ENCODE data around the gene PTPRK. TPM values are rescaled to one million over a fixed set of nuclear protein-coding genes. Genes with fewer than 3 reads are reported as not detected.

Gene PTPRK
- total RNA-seq, 1 experiment from 2014 or later, result 69.4 TPM

DNA sequence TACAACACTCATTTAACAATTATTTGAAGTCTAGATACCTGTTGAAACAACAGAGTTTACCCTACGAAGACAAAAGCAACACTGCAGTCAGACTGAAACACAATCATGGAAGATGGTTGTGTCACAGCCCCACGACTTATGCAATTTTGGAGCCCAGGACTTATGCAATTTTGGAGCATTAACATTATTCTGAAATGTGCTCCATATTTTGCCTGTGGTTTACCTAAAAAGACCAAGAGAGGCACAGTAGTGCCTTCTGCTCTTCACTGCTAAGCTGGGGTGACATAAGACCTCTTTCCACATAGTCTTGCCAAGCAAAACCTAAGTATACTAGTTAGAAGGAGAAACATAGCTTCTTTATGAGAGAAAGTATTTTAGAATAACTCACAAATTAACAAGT lies 216.5 kb downstream of the PTPRK start:
- no peak for DNase-seq (ENCODE audit: low read depth)

DNA sequence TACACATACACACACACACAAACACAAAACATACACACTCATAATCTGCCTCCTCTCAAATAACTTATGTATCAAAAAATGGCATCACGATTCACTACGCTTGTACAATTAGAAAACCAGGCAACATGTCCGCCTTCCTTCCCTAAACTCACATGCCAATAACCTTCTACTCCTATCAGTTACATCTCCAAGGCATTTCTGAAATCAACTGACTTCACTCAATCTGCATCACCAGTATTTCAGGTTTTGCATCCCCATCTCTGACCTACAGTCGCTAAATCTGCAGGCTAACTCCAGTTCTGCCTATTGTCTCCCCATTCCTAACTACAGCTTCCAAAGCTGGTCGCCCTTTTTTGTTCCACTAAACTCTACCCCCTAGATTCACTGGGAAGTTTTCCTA lies 217.5 kb downstream of the PTPRK start:
- no peak for DNase-seq (ENCODE audit: low read depth)

DNA sequence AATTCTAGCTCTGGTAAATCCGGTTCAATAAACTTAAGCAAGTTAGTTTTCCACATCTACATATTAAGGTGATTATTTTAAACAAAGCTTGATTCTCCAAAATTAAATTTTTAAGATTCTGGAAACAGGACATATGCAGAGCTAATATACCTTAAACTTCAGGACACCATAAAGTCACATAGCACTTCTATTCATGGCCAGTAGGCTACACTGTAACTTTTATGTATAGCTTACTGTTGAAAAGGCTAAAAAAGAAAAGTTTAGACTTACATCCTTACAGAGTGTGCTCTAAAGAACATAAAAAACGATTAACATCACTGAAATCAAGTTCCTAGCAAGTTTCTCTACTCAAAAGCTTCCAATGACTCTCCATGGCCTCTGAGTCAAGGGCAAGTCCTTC lies 224.7 kb downstream of the PTPRK start:
- DNase-seq (ENCODE audit: low read depth), result peak; percentile 15

DNA sequence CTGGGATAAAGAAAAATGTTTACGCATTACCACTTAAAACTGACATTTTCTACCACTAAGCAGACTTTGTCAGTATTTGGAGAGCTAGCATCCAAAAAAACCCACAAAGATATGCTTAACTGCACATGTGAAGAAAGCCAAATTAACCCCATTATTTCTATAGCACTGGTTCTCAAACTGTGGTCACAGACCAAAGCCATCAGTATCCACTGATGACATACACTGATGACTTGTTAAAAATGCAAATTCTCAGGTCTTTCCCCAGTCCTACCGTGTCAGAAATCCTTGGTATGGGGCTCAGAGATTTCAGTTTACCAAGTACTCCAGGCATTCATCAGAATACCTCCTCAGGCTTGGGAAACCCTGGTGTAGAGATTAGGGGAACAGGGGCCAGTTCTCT lies 230.2 kb downstream of the PTPRK start:
- no peak for DNase-seq (ENCODE audit: low read depth)

DNA sequence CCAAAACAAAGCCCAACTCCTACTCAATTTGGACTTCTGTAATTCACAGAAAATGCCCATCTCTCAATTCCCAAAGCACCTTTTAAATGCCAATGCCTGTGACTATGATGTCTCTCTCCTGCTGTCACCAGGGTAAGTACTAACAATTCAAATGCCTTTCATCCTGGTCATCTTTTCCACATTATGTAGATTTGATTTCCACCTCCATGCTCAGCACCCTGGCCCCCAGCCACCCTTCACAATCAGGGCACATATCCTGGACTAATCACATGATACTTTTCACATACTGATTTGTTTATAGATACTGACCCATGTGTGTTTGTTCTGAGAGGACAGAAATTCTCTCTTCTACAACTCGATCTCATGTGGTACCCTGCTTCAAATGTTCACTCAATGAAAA lies 236.3 kb downstream of the PTPRK start:
- DNase-seq (ENCODE audit: low read depth), result no peak

DNA sequence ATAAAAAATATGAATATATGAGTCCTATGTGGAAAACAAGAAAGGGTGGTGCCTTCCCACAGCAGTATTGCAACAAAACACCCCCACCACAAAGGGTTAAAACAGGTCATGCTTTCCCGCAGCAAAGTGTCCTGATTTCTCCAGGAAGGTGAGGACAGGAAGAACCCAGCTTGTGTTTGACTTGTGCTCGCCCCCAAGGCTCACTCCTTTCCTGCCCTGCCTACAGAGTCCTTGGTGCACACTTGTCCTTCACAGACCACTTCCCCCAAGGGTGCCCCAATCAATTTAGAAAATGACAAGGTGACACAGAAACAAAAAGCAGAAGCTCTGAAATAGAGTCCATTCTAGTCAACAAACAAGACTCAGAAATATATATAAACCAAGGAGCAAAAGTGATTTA lies 237.4 kb downstream of the PTPRK start:
- no peak for DNase-seq (ENCODE audit: low read depth)

DNA sequence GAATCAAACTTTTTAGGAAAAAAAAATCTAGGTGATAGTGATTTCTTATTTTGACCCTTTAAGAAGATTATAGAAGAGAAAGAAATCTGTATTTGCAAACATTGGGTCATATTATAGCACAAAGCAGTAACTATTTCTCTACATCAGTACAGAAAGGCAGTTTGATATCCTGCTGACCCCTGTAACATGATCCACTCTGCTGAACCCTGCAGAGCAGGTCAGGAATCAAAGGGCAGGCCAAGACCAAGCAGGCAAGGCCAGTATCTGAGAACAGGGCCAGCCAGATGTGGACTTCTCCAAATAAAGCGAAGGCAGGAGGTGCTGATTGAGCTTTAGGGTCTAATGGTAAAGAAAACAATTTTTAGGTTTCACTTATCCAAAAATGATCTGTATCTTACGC lies 239.4 kb downstream of the PTPRK start:
- no peak for DNase-seq (ENCODE audit: low read depth)

DNA sequence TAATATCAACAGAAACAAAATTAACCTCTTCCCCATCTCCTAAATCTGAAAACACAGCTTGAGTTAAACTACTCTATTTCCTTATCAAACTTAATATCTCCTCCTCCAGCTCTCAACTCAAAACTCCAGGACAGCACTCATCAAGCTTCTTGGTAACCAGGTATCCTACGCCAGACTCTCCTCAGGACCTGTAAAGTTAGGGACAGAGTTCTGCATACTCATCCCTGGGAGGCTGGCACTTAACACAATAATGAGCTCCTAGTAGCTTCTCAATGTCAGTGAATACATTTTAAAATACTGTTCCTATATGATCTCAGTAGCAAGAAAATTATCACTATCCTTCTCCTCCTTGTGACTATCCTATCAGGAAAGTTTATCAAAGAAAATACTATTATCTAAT lies 240.3 kb downstream of the PTPRK start:
- DNase-seq (ENCODE audit: low read depth), result no peak

DNA sequence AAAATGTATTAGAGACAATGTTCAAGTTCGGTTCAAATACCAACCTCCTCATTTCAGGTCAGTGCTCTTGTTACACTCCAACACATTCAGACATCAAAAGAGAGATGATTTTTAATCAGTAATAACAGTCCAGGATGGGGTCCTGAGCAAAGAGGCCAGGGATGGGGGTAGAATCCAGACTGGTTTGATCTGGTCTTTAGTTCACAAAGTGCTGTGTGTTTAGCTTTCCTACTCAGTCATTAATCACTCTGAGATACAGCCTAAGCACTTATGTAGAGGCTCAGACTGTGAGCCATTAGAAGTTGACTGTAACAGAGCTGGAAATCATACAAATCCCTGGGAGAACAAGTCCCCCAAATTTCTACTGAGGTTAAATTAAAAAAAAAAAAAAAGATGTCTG lies 241.6 kb downstream of the PTPRK start:
- DNase-seq (ENCODE audit: low read depth), result no peak

DNA sequence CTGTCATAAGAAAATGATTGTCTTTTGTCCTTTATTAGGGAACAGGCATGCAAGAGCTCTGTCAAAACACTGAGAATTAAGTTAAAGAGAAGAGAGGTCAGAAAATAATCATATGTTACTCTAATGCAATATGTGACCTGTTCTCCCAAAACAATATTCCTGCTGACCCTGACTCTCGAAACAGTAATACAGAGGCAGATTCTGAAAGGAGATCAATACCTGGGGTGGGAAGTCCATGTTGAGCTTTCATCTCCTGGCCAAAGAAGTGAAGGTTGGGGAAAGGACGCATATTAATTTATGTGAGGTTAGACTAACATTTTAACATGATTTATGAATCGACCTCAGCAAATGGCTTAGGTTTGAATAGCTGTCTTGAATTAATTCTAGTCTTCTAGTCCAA lies 243.0 kb downstream of the PTPRK start:
- no peak for DNase-seq (ENCODE audit: low read depth)

DNA sequence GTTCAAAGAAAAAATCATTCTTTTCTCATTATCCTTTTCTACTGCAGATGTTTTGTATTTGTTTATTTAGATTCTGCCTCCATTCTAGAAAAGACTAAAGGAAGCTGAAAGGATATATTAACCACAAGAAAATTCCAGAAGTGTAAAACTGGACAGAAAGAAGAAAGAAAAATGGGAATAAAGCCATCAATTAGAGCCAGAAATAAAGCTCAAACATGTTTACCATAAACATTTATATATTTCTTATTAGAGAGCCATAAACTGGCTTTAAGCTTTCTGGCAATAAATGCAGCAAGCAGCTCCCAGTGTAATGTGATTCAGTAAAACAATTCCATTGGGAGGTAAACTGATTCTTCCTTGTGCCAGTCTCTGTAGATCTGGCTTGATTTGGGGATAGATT lies 244.1 kb downstream of the PTPRK start:
- no peak for DNase-seq (ENCODE audit: low read depth)

DNA sequence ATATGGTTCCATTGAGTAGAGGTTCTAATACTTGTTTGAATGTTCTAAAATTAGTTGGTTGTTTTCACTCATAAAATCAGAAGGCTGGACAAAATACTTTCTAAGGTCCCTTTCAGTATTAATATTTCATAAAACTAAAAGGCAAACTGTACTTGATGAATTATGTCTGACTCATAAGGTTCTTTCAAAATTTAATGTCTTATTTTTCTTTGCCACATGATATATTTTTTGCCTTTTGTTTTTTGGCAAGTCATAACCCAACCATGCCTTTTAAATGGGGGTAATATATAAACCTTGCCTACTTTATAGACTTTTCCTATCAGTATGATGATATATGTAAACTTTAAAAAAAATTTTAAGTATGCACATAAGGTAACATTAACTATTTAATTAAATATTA lies 244.7 kb downstream of the PTPRK start:
- DNase-seq (ENCODE audit: low read depth), result no peak

DNA sequence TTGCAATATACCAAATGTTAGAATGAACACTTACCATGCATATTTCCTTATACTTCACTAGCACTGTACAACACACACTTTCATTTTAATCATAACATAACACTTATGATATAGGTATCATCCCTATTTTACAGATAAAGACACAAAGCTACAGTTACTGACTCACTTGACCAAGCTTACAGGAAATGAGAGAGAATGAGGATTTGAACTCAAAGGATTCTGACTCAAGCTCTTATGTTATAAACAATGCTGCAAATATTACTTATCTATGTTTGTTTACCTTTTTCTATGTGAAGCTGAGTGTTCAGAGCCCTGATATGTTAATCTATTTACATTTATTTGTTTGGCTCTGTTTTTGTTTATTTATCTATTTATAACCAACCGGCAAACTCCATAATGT lies 245.4 kb downstream of the PTPRK start:
- DNase-seq (ENCODE audit: low read depth), result peak; percentile 31

DNA sequence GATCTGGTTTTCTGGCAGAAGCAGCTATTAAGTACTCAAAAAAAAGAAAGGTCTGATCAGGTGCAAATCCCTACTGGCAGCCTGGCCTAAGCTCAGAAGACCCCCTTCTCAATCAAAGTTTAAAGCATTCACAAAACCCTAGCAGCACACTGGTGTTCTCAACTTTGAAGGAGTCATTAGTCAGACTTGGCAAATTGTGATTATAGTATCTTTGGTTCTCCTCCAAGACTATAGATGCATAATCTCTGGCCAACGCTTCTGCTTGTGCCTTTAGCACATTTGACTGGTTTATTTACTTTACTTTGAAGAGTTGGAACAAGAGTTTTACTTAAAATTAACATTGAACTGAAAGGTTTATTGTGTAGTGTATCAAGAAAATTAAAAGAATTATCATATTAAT lies 248.9 kb downstream of the PTPRK start:
- no peak for DNase-seq (ENCODE audit: low read depth)

DNA sequence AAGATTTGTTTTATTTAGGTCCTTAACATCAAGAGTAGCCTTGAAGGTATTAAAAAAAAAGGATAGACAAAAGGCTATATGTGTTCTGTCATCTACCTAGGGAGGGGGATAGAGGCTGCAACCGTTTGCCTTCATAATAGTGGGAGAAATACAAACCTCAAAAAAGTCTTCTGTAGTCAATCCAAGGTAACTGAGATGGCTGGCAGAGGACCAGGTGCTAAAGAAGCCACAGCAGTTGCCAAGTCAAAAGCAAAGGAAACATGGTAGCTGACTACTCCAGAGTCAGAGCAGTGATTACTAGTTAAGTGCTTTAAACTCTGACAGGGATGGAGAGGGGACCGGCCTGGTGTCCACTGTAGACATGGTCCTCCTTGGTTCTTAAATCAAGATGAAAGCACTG lies 249.4 kb downstream of the PTPRK start:
- no peak for DNase-seq (ENCODE audit: low read depth)

DNA sequence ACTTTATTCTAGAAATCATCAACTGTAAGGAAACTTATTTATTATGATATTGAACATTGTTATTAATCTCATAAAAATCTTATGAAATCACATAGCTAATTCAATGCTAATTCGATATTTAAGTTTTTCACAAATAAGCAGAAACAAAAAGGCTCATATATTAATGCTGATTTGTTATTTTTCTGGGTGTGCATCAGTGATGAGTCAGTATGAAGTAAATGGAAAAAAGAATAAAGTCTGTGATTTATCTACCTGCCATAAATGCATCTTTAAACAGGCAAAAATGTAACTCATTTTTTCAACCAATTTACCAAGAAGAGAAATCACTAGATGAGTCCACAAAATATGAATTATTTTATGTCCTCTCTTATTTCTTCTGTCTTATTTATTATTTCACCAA lies 253.5 kb downstream of the PTPRK start:
- DNase-seq (ENCODE audit: low read depth), result no peak

DNA sequence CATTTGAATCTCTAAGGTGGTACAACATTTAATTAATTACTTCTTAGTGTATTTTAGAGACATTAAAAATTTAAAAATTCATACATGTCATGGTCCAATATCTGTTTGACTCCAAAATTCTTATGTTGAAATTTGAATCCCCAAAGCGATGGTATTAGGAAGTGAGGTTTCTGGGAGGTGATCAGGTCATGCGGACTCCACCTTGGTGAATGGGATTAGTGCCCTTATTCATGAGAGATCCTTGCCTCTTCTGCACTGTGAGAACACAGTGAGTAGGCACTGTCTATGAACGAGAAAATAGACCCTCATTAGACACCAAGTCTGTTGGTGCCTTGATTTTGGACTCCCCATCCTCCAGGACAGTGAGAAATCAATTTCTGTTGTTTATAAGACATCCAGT lies 254.7 kb downstream of the PTPRK start:
- DNase-seq (ENCODE audit: low read depth), result no peak

DNA sequence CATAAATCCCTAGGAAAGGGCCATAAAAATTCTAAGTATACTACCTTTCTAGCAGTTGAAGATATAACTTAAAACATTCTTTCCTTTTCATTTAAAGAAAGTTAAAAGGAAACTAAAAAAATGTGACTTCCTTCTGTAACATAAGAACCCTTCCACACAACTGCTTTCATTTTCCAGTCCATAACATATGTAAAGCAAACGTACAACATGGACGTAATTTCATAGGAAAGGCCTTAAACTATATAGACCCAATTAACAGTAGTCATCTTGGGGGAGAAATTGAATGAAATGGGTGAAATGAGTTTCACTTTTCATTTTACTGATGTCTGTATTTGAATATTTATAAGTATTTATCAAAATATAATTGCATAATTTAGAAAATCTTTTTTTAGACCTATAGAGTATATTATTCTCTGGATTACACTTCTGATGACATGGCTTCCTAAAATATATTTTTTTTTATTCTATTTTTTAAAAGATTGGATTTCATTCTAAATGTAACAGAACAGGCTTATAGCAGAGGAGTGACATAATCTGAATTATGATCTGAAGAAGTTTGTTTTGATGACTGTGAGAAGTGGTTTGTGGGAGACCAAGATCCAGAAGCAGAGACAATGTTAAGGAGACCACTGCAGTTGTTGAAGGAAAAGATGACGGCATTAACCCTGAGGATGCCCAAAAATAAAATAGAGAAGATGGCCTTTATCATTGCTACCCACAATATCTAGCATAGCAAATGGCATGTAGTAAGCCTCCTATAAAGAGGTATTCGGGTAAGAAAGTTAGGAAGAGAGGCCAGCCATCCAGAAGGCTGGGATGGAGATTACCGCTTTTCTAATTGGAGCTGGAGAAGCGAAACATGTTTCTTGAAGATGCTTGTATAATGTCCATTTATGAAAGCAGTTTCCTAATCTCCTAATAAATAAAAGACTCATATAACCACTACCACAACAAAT lies 260.4 kb downstream of the PTPRK start:
- DNase-seq (ENCODE audit: low read depth), result peak; percentile 26

DNA sequence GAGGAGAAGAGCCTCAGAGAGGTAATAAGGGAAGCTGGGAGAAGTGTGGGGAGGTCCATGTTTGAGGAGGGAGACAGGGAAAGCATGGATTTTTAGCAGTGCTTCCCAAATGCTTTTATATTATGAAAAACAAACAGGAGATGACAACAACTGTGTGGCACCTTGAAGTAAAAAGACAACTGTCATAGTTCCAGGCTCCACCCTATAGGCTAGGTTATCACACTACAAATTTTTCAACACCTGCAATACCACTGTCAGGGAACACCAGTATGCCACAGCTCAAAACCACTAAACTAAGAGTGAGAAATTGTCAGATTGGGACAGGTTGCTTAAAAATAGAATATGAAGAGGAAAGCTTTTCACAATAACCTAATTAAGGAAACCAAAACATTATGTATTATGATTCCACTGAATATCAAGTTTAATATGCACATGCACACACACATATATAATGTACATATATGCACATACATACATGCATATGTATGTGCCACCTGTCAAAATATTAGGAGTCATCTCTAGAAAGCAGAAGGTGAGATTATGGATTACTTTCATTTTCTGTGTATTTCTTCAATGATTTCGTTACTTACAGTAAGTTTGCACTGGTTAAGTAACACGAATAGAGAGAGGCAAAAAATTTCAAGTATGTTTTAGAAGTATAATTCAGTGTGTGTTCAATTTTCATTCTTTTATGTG lies 261.2 kb downstream of the PTPRK start:
- DNase-seq (ENCODE audit: low read depth), result no peak

DNA sequence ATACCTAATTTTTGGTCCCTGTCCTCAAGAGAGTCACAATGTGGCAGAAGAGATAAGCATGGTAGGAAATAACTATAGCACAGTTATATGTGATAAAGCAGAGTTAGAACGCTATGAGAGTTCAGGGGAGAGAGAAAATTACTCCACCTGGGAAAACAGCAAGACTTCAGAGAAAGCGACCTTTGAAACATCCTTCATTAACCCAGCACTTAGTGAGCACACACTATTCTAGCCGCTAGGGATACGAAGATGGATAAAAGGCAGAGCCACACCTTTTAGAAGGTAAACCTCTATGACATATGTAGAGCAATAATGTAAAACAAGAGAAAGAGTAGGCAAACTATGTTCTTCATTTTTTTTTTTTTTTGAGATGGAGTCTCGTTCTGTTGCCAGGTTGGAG lies 264.3 kb downstream of the PTPRK start:
- DNase-seq (ENCODE audit: low read depth), result no peak

DNA sequence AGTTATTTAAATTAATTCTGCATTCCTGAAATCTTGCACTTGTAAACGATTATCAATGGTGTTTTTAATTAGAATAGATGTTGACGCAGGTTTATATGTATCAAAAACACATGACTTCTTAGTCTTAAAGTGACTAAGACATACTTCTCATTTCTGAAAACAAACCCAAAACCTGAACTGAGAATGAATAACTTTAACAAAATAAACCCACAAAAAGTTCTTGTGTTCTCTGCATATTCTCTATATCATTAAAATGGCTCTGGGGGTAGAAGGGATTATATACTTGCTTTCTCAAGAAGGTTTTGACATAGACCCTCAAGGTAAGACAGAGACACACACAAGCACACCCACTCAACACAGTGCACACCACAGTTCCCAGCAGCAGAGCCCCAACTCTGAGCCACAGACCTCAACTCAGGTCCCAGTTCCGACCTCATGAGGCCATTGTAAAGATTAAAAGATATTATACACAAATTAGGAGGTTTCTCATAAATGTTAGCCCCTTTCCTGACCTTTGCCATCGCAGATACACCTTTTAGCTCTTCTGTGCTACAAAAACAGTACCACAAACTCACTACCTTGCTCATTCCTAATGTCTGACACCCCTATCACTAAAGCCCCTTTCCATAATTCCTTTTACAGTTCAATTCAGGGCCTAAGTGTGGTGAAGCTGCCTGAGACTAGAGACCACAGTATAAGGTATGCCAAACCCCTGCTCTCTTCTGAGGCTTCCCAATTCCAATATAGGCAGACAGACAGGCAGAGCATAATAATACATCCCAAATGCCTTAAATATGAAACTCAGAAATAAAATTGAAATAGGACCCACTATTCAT lies 267.8 kb downstream of the PTPRK start:
- no peak for DNase-seq (ENCODE audit: low read depth)
